Uterus (tissue), 2 donors: Measurements from ENCODE around the gene HSD17B7.

Experiments
- CTCF ChIP-seq, 4 experiments: fragments of 200-600 bp in 2 of 4; fragments of 450-650 bp in 2 of 4; sonication (generic) in 2 of 4; IDR thresholded peaks; one replicate each; pipeline ENCODE4 v1.5.1; 2016 to 2019; ENCODE audit warnings: antibody characterized with exemption in 4 of 4, mild to moderate bottlenecking in 2 of 4, moderate library complexity in 1 of 4
- POLR2A ChIP-seq, 2 donors: fragments of 450-650 bp; IDR thresholded peaks; one replicate each; pipeline ENCODE4 v1.6.1; 2016; ENCODE audit warnings: antibody characterized with exemption in 2 of 2, mild to moderate bottlenecking in 1 of 2, moderate library complexity in 1 of 2

- peak; percentile 48 to 70 (median 58) for TF ChIP-seq CTCF (IDR thresholded peaks at IDR 0.05)
- TF ChIP-seq POLR2A (IDR thresholded peaks at IDR 0.05), result no peak
Observed at GRCh38 chr1:162854245-162854882, 63.9 kb downstream of the HSD17B7 start.
